ENCODE results near the gene ACAP1.
"Not testable (repeated sequence)": the region's sequence is repeated elsewhere in the genome, so short reads cannot be mapped to it uniquely, and the experiment has no call there.

The ACAP1 gene

DNA sequence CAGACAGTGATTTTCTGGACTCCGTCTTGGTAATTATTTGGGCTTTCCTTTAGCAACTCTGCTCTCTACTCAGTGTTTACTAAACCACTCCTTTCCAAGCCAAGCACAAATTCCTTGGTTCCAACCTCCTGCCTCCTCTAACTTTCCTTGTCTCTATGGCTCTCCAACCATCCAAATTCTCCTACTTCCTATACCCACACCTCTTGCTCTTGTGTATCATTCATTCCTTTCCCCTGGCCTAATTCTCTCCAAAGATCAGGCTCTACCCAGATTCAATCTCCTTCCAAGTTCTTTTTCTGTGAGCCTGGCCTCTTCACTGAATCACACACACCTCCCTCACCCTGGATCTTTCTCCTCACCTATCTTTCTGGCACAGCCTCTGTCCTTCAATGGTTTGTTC lies 8.3 kb upstream of the ACAP1 start:
- in situ Hi-C loops (cut with HindIII; ENCODE audit: low sequenced_read_pairs), result no loop called here

GRCh38 chr17:7328840-7329373 lies 7.4 kb upstream of the ACAP1 start, which contains the start of gene NEURL4:
Gene NEURL4, minus strand, starts transcription at chr17:7329335. Its CDS starts 23 bp downstream, at chr17:7329312.
- in situ Hi-C loops (cut with HindIII; ENCODE audit: low sequenced_read_pairs), result no loop called here

DNA sequence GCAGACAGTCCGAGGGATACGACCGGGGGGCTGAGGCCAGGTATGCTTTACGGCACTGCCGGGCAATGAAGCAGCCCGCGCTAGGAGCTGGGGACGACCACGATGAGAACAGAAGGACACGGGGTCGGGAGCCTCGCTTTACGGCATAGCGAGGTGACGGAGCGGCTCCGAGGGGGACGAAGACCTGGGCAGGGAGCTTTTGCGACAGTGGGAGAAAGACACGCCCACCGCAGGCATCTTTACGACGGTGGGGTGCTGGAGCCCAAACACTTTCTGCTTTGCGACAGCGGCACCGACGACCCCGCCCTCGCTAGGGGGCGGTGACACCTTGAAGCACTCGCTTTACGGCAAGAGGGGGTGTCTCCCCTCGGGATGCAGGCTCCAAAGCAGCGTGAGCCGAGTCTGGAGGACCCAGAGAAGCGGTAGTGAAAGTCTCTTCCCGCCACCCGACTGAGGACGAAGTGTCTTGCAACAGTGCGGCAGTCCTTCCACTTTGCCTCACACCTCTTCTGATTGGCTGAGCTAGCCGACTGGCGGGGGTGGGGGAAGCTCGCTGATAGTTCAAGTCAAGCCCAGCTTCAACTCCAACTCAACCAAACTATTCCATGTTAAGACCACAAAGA lies 6.8 kb upstream of the ACAP1 start:
- in situ Hi-C loops (cut with HindIII; ENCODE audit: low sequenced_read_pairs), result no loop called here

GRCh38 chr17:7329997-7330637 lies 6.2 kb upstream of the ACAP1 start:
- in situ Hi-C loops (cut with HindIII; ENCODE audit: low sequenced_read_pairs), result no loop called here

GRCh38 chr17:7330638-7331015 lies 5.7 kb upstream of the ACAP1 start:
- in situ Hi-C loops (cut with HindIII; ENCODE audit: low sequenced_read_pairs), result no loop called here

DNA sequence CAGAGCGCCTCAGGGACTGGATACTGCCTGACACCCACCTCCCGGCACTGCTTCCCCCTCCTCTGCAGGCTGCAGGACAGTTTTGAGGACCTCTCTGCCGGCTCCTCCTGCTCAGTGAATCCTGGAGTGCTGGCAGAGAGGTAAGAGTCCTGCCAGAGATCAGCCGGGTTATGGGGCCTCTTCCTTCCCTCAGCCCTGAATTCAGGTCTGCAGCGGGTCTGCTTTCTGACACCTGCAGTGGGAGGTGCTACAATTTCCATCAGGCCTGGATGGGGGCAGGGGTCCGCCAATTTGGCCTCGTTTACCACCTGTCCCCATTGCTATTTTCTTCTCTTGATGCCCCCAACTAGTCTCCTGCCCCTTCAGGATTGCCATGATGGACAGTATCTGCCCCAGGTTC lies 4.2 kb upstream of the ACAP1 start:
- in situ Hi-C loops (cut with HindIII; ENCODE audit: low sequenced_read_pairs), result no loop called here

GRCh38 chr17:7332600-7333069 lies 3.7 kb upstream of the ACAP1 start:
- in situ Hi-C loops (cut with HindIII; ENCODE audit: low sequenced_read_pairs), result not testable (repeated sequence)

GRCh38 chr17:7334938-7335538 lies 1.3 kb upstream of the ACAP1 start:
- in situ Hi-C loops (cut with HindIII; ENCODE audit: low sequenced_read_pairs), result no loop called here

GRCh38 chr17:7335765-7336164 lies 564 bp upstream of the ACAP1 start:
- in situ Hi-C loops (cut with HindIII; ENCODE audit: low sequenced_read_pairs), result not testable (repeated sequence)

DNA sequence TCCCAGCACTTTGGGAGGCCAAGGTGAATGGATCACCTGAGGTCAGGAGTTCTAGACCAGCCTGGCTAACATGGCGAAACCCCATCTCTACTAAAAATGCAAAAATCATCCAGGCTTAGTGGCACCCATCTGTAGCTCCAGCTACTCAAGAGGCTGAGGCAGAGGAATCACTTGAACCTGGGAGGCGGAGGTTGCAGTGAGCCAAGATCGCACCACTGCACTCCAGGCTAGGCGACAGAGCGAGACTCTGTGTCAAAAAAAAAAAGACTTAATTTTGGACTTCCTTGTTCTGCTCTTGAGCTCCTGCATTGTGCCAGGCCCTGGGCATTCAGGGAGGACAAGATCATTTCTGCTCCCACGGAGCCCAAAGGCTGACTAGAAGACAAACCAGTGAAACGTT lies 1.3 kb downstream of the ACAP1 start:
- in situ Hi-C loops (cut with HindIII; ENCODE audit: low sequenced_read_pairs), result not testable (repeated sequence)

GRCh38 chr17:7340179-7340578 lies 3.9 kb downstream of the ACAP1 start:
- in situ Hi-C loops (cut with HindIII; ENCODE audit: low sequenced_read_pairs), result no loop called here

GRCh38 chr17:7341842-7342241 lies 5.5 kb downstream of the ACAP1 start:
- in situ Hi-C loops (cut with HindIII; ENCODE audit: low sequenced_read_pairs), result no loop called here

- in situ Hi-C loops (cut with HindIII; ENCODE audit: low sequenced_read_pairs), result no loop called here
Measured at GRCh38 chr17:7343250-7343649, 6.9 kb downstream of the ACAP1 start.

DNA sequence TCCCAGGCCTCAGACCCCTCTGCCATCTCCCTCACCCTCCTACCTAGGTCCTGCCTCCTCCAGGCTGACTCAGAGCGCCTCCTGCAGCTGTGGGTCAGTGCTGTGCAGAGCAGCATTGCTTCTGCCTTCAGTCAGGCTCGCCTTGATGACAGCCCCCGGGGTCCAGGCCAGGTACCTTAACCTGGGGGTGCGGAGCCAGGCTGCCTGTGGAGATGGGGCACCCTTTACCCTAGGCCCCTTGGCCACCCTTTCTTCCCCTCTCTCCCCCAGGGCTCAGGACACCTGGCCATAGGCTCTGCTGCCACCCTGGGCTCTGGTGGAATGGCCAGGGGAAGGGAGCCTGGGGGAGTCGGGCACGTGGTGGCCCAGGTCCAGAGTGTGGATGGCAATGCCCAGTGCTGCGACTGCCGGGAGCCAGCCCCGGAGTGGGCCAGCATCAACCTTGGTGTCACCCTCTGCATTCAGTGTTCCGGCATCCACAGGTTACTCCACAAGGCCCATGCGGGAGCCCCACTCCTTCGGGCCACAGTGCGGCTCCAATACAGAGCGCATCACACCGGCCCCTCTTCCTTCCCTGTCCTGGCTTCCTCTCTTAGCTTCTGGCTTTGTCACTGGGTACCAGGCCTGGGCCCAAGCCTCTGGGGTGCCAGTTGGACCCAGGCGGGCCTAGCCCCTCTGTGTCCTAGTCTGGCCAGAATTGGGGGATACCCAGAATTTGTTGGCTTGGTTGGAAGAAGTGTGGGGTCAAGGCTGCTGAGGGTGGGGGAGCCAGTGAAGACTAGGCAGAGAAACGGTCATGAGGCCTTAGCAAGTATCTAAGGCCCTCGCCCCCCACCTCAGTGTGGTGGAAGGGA lies 10.7 kb downstream of the ACAP1 start:
- in situ Hi-C loops (cut with HindIII; ENCODE audit: low sequenced_read_pairs), result no loop called here

DNA sequence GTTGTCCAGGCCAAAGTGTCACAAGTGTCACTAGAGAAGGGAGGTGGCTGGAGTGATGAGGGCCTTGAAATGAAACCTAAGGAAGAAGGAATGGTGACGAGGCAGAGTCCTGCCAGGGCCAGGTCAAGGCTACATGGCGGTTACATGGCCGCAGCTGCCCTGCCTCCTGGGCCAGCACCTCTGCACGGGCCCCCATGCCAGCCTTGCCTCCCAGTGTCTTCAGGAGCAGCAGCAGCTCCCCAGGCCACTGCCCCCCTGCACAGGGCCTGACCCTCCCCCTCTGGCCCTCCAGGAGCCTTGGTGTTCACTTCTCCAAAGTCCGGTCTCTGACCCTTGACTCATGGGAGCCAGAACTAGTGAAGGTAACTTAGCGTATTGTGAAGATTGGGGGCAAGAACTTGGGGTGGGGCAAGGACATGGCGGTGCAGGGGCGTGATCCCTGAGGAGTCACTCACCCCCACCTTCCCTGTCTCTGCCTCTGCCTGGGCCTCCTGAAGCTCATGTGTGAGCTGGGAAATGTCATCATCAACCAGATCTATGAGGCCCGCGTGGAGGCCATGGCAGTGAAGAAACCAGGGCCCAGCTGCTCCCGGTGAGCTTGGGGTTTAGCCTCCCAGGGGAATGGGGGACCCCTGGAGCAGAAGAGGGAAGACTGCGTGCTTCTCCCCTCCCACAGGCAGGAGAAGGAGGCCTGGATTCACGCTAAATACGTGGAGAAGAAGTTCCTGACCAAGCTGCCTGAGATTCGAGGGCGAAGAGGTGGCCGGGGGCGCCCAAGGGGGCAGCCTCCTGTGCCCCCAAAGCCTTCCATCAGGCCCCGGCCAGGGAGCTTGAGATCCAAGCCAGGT lies 11.5 kb downstream of the ACAP1 start:
- in situ Hi-C loops (cut with HindIII; ENCODE audit: low sequenced_read_pairs), result no loop called here

DNA sequence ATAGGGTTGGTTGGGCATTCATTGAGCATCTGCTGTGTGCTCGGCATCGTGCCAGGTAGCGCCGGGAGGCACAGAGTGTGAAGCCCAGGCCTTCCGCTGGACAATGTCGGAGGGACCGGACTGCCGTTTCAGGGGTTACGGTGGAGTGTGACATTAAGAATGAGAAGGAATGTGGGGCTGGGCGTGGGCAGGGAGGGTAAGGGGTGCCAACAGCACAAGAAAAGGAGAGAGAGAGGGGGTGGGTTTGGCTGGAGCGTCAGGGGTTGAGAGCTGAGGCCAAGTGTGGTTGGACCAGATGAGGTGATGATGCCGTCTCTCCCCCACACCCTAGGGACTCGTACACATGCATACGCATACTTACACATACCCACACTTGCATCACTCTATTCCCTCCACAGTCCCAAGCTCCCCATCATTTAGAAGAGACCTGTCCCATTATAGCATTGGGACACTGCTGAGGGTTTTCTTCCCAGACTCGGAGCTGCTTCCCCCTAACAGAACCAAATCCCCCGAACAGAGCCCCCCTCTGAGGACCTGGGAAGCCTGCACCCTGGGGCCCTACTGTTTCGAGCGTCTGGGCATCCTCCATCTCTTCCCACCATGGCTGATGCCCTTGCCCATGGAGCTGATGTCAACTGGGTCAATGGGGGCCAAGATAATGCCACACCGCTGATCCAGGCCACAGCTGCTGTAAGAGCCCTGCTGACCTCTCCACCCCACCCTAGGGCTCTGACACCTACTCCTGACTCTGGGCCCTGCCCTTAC lies 12.3 kb downstream of the ACAP1 start:
- in situ Hi-C loops (cut with HindIII; ENCODE audit: low sequenced_read_pairs), result no loop called here

DNA sequence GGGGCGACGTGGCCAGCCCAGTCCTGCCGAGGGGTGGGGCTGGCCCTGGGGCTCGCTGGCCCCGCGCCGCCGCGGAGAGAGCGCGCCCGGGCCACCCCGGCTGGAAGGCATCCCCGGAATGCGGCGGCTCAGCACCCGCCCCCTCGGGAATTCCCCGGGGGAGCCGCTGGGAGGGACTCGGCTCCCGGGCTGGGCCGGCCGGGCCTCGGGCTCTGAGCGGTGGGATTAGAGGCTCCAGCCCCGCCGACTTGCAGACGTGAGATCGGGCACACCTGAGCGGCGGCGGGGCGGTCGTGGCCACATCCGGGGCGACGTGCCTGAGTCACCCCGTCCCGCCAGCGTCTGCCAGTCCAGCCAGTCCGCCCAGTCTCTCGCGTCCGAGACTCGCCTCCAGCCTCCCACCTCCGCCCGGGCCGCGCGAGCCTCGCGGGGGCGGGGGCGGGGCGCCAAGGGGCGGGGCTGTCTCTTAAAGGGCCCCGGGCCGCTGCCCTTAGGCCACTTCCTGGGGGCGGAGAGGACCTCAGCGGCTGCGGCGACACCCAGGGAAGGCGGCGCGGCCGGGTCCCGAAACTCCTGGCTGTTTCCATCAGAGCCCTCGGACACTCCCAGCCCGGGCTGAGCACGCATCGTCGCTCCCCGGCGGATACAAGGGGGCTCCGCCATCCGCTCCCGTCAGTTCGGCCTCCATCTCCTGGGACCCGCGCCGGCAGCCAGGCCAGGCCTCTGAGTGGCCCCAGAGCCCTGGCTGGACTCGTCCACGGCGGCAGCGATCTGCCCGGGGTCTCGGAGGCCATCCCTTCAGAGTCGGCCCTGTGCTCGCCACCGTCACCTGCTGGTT lies 15.6 kb downstream of the ACAP1 start, which contains the start of gene KCTD11:
KCTD11 (plus strand) TSS at position 498 of the 838 bp plus-strand sequence.
- in situ Hi-C loops (cut with HindIII; ENCODE audit: low sequenced_read_pairs), result no loop called here

DNA sequence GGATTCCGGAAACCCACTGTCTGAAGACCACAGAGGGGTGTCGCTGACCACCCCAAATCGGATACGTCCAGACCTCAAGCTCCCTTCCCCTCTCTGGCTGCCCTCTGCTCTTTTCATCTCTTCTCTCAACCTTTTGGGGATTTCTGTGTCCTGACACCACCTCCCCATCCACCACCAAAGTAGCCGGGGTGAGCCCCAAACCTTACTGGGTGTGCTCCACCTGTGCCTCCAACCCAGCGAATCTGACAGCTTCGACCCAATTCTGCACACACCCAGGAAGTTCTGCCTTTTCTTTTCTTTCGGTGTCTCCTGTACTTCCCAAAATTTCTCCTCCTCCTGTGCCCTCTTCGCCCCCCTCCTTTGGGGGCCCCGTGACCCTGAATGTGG lies 16.2 kb downstream of the ACAP1 start:
- in situ Hi-C loops (cut with HindIII; ENCODE audit: low sequenced_read_pairs), result no loop called here
